WI38 (cell line): ENCODE data around the gene ANK2.

ENCODE experiments used
- H3K4me3 ChIP-seq: 2 replicates; pipeline ENCODE4 v1.5.1; 2011; ENCODE audit warnings: low read depth, mild to moderate bottlenecking, control low read depth, low read length
- TF ChIP-seq, protein P1 (sequence below): IDR thresholded peaks from 2 replicates; pipeline ENCODE4 v1.5.1; 2012; ENCODE audit warnings: low read depth, mild to moderate bottlenecking, control low read depth, low read length

ANK2 gene

DNA sequence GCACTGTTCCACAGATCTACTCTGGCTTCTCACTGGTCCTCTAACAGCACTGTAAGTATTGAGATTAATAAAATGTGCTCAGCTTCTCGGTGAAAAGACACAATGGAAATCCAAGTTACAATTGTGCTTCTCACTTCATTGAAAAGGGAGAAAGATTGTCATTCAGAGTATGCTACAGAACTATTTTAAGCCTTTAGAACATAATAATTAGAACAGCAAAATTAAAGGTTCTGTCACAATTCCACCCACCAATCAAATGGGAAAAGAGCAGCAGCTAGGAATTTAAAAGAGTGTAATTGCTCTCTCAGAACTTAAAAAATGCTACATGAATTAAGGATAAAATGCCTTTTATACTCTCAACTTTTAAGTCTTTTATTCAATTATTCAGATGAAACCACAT lies 329.4 kb downstream of the ANK2 start:
- TF ChIP-seq, protein P1, sequence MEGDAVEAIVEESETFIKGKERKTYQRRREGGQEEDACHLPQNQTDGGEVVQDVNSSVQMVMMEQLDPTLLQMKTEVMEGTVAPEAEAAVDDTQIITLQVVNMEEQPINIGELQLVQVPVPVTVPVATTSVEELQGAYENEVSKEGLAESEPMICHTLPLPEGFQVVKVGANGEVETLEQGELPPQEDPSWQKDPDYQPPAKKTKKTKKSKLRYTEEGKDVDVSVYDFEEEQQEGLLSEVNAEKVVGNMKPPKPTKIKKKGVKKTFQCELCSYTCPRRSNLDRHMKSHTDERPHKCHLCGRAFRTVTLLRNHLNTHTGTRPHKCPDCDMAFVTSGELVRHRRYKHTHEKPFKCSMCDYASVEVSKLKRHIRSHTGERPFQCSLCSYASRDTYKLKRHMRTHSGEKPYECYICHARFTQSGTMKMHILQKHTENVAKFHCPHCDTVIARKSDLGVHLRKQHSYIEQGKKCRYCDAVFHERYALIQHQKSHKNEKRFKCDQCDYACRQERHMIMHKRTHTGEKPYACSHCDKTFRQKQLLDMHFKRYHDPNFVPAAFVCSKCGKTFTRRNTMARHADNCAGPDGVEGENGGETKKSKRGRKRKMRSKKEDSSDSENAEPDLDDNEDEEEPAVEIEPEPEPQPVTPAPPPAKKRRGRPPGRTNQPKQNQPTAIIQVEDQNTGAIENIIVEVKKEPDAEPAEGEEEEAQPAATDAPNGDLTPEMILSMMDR, result no peak
- H3K4me3 ChIP-seq, result no peak overlapping the region

DNA sequence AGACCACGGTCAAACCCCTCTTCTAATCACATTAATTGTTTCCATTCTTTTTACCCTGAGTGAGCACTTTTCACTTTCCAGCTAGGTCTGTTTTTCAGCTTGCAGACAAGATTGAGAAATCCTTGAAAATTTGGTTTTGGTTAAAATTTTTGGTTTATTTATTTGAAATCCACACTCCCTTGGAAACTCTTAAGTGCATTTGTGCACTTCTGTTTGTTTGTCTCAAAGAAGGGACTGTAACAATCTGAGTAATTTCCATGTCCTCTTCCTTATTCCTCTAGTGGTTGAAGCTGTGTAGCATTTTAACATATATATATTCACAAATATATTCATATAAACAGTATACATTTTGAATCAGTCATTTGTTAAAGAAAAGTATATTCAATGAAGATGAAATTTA lies 333.3 kb downstream of the ANK2 start:
- H3K4me3 ChIP-seq, result no peak overlapping the region
- TF ChIP-seq, protein P1, result no peak

DNA sequence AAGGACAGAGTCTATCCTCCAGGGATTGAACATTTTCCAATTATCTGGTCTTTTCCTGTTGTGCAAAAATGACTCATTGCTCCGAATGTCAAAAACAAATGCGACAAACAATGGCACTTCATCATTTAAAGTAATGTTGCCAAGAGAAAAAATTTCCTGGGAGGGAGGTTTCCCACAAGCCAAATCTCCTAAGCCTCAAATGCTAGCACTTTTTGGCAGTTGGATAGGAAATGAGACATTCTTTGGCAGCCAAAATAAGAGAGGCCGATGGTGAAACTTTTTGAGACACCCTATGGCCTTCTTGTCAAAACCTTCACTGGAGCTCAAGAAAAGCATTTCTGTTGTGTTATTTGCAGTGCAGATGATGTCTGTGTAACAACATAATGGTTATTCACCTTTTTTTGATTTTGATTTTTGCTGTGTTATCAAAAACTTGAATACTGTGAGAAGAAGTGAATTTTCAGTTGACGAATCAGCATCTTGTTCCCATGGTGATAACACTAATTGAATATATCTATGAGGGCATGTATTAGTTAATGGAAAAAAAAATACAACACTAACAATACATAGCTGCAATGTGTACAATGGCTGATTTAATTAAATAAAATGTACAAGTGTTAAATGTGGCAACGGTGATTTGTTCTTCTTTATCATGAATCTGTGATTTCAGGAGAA lies 333.8 kb downstream of the ANK2 start:
- TF ChIP-seq, protein P1, result no peak

DNA sequence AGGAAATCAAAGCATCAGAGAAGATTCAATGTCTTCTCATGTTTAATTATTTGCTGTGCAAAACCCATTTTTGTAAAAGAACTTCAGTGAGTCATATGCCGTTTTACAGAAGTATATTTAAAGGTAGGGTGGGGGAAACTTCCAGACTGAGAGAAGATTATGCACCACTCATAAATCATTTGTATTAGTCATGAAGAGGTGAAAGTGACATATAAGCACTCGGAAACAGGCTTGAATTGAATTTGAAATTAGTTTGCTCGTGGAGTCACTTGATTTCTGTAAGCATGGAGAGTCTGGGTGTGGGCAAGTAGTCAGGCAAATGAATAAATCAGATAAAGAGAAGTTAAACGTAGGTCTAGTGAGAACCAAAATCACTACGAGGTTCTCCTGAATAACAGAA lies 335.1 kb downstream of the ANK2 start:
- TF ChIP-seq, protein P1, result no peak
- H3K4me3 ChIP-seq, result no peak overlapping the region

More for the DNA sequence above, 333.8 kb downstream of the ANK2 start:
- no peak overlapping the region for H3K4me3 ChIP-seq

DNA sequence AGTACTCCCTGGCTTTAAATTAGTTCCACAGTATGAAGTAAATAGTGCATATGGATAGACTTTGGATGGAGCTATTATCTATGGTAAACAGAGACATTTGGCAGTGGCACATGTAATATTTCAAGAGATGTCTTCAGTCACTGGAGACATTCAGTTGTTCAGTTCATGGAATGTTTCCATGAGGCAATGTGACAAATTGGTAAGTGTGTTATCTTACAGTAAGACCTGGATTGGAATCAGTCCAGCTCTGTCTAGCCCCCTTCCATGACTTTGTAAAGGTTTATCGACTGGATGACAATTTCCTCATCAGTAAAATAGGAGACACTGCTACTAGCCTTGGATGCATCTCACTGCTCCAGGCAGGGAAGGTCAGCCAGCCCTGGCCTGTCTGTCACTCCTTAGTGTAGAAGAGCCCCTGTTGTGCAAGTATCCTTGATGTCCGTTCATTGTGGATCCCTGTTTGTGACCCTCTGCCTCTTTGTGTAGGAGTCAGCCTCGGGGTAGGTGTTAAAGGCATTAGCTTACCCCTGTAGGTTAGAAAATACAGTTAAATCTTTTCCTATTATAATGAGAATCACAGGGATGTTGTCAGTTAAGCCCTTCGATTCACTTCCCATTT lies 335.9 kb downstream of the ANK2 start:
- H3K4me3 ChIP-seq, result no peak overlapping the region
- TF ChIP-seq, protein P1, result no peak

DNA sequence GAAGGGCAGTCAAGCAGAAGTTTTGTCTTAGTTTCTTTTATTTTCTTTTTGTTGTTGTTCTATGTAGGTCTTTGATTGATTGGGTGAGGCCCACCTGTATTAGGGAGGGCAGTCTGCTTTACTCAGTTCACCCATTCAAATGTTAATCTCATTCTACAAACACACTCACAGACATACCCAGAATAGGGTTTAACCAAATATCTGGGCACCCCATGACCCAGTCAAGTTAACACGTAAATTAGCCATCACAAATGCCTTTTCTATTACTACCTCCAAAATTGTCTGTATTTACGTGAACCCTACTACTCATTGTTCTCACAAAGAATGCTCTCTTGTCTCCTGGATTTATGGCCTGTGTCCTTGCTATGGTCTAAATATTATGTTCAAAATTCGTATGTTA lies 339.7 kb downstream of the ANK2 start:
- TF ChIP-seq, protein P1, result no peak
- H3K4me3 ChIP-seq, result no peak overlapping the region

DNA sequence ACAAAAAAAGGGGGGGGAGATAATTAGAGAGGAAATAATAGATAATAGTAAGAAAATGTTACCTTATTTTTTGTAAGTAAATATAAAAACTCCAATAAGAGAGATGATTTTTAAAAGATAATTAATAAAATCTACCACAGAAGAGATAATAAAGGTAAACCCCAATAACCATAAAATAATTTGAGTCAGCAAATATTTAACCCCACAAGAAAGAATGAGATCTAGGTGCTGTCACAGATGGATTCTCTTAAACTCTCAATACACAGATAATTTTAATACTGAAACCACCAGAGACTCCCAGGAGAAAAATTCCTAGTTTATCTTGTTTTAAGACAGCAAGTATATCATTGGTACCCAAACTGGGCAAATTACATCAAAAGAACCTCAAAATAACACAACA lies 341.4 kb downstream of the ANK2 start:
- no peak overlapping the region for H3K4me3 ChIP-seq
- TF ChIP-seq, protein P1, result no peak
